RCC 7860 (cell line): ENCODE results near the gene GPC1.
"Not testable (repeated sequence)": the region's sequence is repeated elsewhere in the genome, so short reads cannot be mapped to it uniquely, and the experiment has no call there.

Experiments
- DNase-seq: peaks from one replicate; pipeline ENCODE4 v3.0.0-alpha.2; 2015; ENCODE audit warnings: low spot score
- FAIRE-seq: peaks from 2 replicates; lab custom pipeline; 2012; peaks lifted over from hg19 to GRCh38; lab: Jason Lieb, UNC

Gene GPC1

GRCh38 chr2:240482141-240482540 lies 46.7 kb downstream of the GPC1 start:
- no peak for DNase-seq

DNA sequence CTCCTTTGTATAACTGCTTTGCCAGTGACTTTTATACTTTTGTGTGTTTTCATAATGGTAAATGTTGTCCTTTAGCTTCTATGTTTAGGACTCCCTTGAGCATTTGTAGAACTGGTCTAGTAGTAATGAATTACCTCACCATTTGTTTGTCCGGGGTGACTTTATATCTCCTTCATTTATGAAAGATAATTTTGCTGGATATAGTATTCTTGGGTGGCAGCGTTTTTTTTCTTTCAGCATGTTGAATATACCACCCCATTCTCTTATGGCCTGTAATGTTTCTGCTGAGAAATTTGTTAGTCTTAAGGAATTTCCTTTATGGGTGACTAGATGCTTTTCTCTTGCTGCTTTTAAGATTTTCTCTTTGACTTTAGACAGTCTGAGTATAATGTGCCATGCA lies 56.0 kb downstream of the GPC1 start:
- FAIRE-seq: no peak
- DNase-seq: no peak

More at GRCh38 chr2:240482141-240482540, 46.7 kb downstream of the GPC1 start:
- no peak for FAIRE-seq

DNA sequence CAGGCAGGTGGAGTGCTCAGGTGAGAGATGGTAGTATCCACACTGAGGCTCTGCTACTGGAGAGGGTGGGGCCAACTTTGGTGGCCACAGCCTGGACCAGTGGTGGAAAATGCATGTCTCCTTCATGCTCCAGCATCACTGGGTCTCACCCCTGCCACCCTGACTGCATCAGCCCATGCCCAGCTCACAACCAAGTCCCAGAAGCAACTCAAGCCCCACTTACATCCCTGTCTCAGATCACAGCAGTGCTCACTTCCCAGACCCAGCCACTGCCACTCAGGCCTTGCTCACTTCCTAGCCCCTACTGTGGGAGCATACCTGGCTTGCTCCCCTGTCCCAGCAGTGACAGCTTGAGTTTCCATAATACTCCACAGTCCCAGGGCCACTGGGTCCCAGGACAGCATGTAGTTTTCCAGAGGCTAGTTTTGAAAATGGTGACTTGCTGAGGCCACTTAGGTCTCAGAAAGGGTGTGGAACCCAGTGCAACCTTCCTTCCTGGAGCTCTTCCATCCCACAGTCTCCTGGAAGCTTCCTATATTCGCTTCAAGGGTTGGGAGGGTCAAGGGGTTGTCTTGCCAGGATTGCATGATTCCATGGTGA lies 58.8 kb downstream of the GPC1 start:
- no peak for FAIRE-seq
- no peak for DNase-seq

DNA sequence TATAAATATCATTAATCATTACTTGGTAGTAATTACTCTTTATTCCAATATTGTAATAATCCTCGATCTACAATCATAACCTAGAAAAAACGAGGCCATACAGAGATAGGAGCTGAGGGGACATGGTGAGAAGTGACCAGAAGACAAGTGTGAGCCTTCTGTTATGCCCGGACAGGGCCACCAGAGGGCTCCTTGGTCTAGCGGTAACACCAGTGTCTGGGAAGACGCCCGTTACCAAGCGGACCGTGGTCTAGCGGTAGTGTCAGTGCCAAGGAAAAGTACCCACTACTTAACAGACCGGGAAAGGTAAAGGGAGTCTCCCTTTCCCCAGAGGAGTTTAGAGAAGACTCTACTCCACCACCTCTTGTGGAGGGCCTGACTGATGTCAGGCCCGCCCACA lies 59.5 kb downstream of the GPC1 start:
- FAIRE-seq, DNase-seq: not testable (repeated sequence)

DNA sequence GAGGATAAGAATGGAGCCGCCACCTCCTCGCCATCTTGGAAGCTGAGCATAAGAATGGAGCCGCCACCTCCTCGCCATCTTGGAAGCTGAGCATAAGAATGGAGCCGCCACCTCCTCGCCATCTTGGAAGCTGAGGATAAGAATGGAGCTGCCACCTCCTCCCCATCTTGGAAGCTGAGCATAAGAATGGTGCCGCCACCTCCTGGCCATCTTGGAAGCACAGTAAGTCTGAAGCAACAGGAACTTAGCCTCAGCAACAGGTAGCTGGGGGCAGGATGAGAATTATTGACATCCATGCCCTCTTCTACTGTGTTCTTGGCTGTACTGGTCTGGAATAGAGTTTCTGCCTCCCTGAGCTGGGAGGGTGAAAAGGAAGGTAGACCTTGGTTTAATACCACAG lies 61.6 kb downstream of the GPC1 start:
- not testable (repeated sequence) for FAIRE-seq, DNase-seq

DNA sequence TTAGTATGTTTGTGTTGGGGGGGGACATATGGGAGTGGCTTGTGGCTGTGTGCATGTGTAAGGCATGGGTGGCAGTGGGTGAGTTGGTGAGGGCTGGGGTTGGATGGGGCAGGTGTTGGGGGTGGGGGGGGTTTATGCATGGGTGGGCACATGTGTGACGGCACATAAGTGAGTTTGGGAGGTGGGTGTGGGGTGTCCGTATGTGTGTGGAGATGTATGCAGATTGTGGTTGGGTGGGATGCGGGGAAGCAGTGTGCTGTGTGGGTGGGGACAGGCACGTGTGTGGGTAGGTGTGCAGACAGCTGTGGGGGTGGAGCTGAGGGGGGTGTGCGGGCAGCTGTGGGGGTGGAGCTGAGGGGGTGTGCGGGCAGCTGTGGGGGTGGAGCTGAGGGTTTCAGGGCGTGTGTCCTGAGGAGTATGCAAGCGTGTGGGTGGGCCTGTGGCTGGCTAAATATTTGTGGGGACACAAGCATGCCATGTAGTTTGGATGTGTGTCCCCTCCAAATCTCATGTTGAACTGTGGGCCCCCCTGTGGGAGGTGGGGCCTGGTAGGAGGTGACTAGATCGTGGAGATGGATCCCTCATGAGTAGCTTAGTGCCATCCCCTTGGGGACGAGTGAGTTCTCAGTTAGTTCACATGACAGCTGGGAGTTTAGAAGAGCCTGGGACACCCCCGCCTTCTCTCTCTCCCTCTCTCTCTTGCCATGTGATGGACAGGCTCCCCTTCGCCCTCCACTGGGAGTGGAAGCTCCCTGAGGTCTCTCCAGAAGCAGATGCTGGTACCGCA lies 62.9 kb downstream of the GPC1 start:
- FAIRE-seq: no peak
- no peak for DNase-seq

GRCh38 chr2:240498958-240499260 lies 63.4 kb downstream of the GPC1 start:
- FAIRE-seq (no peak), DNase-seq (no peak)

- FAIRE-seq: no peak
- DNase-seq: no peak
These were observed 64.1 kb downstream of the GPC1 start for GRCh38 chr2:240499309-240500301.

GRCh38 chr2:240500561-240501423 lies 65.3 kb downstream of the GPC1 start:
- FAIRE-seq (no peak), DNase-seq (no peak)

GRCh38 chr2:240501531-240501991 lies 66.1 kb downstream of the GPC1 start:
- no peak for DNase-seq
- FAIRE-seq: no peak

- no peak for FAIRE-seq
- no peak for DNase-seq
These were observed 66.6 kb downstream of the GPC1 start for GRCh38 chr2:240502059-240502429.

DNA sequence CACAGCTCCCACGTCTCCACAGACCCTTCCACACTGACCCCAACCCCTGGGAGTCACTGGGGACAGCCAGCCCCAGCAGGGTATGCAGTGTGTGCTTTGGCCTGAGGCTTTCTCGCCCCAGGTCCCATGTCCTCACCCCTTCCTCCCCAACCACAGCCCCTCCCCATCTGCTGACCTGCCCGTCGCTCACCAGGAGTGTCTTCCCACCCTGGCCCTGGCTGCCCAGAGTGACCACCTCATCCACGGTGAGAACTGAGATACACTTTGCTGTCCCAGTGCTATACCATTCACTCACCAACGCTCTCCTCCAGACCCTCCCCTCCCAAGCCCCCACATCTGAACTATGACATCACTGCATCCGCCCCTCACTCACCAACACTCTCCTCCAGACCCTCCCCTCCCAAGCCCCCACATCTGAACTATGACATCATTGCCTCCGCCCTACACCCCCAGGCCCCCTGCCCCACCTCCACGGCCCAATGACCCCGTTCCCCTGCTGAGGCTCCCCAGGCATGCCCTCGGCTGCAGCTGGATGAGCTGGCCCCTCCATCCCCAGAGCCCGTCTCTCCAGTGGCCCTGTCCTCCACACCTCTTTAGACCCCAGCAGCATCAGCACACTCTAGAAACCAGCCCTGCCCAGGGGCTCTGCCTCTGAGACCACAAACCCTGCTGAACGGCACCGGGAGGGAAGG lies 67.1 kb downstream of the GPC1 start:
- FAIRE-seq: no peak
- DNase-seq: no peak

GRCh38 chr2:240503375-240503774 lies 67.9 kb downstream of the GPC1 start:
- DNase-seq (no peak), FAIRE-seq (no peak)

DNA sequence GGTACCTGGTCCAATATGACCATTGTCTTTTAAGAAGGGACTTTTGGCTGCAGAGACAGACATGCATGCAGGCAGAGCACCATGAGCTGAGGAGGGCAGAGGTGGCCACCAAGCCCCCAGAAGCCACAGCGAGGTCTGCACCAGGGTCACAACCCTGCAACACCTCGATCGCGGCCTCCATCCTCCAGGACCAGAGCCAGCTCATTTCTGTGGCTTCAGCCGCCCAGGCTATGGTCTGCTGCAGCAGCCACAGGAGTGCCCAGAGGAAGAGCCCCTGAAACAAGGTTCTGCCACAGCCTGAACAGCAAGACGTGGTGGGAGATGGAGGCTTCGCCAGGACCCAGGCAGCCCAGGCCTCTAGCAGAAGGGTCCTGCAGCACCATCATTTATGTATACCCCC lies 68.4 kb downstream of the GPC1 start:
- FAIRE-seq (no peak), DNase-seq (no peak)

DNA sequence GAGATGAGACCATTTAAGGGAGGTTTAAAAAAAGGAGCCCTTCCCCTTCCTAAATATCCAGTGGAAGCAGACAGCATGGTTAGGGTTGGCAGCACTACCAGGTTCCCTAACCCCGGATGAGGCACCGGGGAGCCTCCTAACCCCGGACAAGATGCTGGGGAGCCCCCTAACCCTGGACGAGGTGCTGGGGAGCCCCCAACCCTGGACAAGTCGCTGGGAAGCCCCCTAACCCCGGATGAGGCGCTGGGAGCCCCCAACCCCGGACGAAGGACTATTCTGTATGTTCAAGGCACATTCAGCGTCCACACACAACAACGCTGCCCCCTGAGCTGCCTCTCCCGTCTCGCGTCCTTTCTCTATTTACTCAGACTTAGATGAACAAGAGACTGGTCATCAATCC lies 70.4 kb downstream of the GPC1 start:
- no peak for DNase-seq
- no peak for FAIRE-seq

GRCh38 chr2:240506406-240507059 lies 71.1 kb downstream of the GPC1 start:
- FAIRE-seq: no peak
- no peak for DNase-seq

DNA sequence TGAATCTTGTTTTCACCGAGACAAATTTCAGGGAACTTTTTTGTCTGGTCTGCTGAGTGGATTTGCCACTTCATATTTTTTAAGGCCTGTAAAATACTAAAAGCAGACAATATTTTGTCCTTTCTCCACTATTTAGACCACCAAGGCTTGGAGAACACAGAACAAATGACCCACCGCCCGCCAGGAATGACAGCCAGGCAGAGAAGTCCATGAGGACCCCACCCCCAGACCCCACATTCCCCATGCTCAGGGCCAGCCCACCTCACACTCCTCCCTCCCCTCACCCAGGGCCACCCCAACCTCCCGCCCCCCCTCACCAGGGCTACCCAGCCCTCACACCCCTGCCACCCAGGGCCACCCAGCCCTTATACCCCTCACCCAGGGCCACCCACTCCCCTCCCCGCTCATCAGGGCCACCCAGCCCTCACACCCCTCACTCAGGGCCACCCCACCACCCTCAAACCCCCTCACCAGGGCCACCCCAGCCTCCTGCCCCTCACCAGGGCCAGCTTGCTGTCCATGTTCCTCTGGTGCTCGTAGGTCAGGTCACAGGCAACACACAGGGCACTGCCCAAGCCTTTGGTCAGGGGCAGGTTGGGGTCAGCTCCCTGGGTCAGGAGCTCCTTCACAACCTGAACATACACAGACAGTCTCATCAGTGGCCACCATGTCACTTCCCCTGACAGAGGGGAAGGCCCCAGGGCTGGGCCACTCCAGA lies 71.8 kb downstream of the GPC1 start:
- DNase-seq: no peak
- no peak for FAIRE-seq

GRCh38 chr2:240507778-240508251 lies 72.4 kb downstream of the GPC1 start:
- FAIRE-seq (no peak), DNase-seq (no peak)
